GM19193 (cell line): Measurements from ENCODE around the gene DNASE1L3.

Experiments used
- POLR2A ChIP-seq: IDR thresholded peaks from 4 replicates; pipeline ENCODE4 v1.6.1; 2011; ENCODE audit not compliant: insufficient read depth, insufficient read length; ENCODE audit errors: extremely low read depth

Gene DNASE1L3

GRCh38 chr3:58210761-58211460 is at the start of gene DNASE1L3:
Gene DNASE1L3, minus strand, starts transcription at chr3:58210972. Its CDS starts 66 bp downstream, at chr3:58210906.
- TF ChIP-seq POLR2A: no peak

GRCh38 chr3:58260261-58260731 is 49.5 kb upstream of the DNASE1L3 start:
- no peak for TF ChIP-seq POLR2A

- TF ChIP-seq POLR2A: no peak
These were observed 47.8 kb upstream of the DNASE1L3 start for GRCh38 chr3:58258392-58259055.

GRCh38 chr3:58256511-58256910 is 45.7 kb upstream of the DNASE1L3 start:
- TF ChIP-seq POLR2A: no peak

GRCh38 chr3:58256061-58256460 is 45.3 kb upstream of the DNASE1L3 start:
- no peak for TF ChIP-seq POLR2A

- no peak for TF ChIP-seq POLR2A
These were observed 43.4 kb upstream of the DNASE1L3 start for GRCh38 chr3:58254144-58254543.

- TF ChIP-seq POLR2A: no peak
These were observed 40.9 kb upstream of the DNASE1L3 start for GRCh38 chr3:58251631-58252035.

- TF ChIP-seq POLR2A: no peak
These were observed 39.4 kb upstream of the DNASE1L3 start for GRCh38 chr3:58250093-58250707.

GRCh38 chr3:58249358-58250092 is 38.8 kb upstream of the DNASE1L3 start:
- TF ChIP-seq POLR2A: no peak

GRCh38 chr3:58246148-58247047 is 35.6 kb upstream of the DNASE1L3 start:
- no peak for TF ChIP-seq POLR2A

GRCh38 chr3:58243976-58244585 is 33.3 kb upstream of the DNASE1L3 start:
- TF ChIP-seq POLR2A: no peak

- TF ChIP-seq POLR2A: no peak
These were observed 31.6 kb upstream of the DNASE1L3 start for GRCh38 chr3:58242340-58242739.

GRCh38 chr3:58241306-58242044 is 30.7 kb upstream of the DNASE1L3 start:
- TF ChIP-seq POLR2A: no peak

GRCh38 chr3:58238830-58239229 is 28.1 kb upstream of the DNASE1L3 start:
- no peak for TF ChIP-seq POLR2A
